CD4-positive, CD25-positive, alpha-beta regulatory T cell (primary cell): ENCODE measurements around the gene CPLANE2. TPM values are rescaled to one million over a fixed set of nuclear protein-coding genes. Genes with fewer than 3 reads are reported as not detected.
"Not testable (repeated sequence)": the region's sequence is repeated elsewhere in the genome, so short reads cannot be mapped to it uniquely, and the experiment has no call there.

Experiments used
- ATAC-seq, 2 donors: fragments of 150-1000 bp; cut with Tn5 transposase; one replicate each; pipeline ENCODE4 v1.10.0; 2021; ENCODE audit warnings: low read depth in 2 of 2, moderate number of reproducible peaks in 2 of 2, moderate library complexity in 1 of 2
- DNase-seq, 3 donors: peaks; one replicate each; pipeline versions ENCODE4 v3.0.0 to v3.0.0-alpha.2; 2012 to 2022; ENCODE audit warnings: mixed read lengths in 1 of 3
- H3K27ac ChIP-seq: one replicate; pipeline ENCODE4 v1.7.0; 2013; ENCODE audit warnings: mild to moderate bottlenecking, low read length; ENCODE audit not compliant: insufficient read depth, poor library complexity, severe bottlenecking
- H3K27me3 ChIP-seq: one replicate; pipeline ENCODE4 v1.7.0; 2013; ENCODE audit warnings: low read length; ENCODE audit not compliant: control insufficient read depth, insufficient read depth
- H3K36me3 ChIP-seq: one replicate; pipeline ENCODE4 v1.7.0; 2013; ENCODE audit warnings: mild to moderate bottlenecking, low read length, moderate library complexity; ENCODE audit not compliant: control insufficient read depth, insufficient read depth
- H3K4me1 ChIP-seq: 2 replicates; pipeline ENCODE4 v1.7.0; 2013; ENCODE audit warnings: mild to moderate bottlenecking, low read length; ENCODE audit not compliant: insufficient read depth, control insufficient read depth, poor library complexity, severe bottlenecking
- H3K4me3 ChIP-seq: one replicate; pipeline ENCODE4 v1.7.0; 2013; ENCODE audit warnings: low read depth, mild to moderate bottlenecking, low read length, moderate library complexity
- H3K9me3 ChIP-seq, 2 experiments: 1 replicate in 1 of 2; 2 replicates in 1 of 2; pipeline ENCODE4 v1.7.0; 2013; ENCODE audit warnings: low read length in 2 of 2, mild to moderate bottlenecking in 1 of 2, moderate library complexity in 1 of 2; ENCODE audit not compliant: control insufficient read depth in 2 of 2
- H3K27ac Mint-ChIP-seq, 3 donors: one replicate each; pipeline ENCODE4 v1.8.0; 2020 to 2022; ENCODE audit warnings: mild to moderate bottlenecking in 3 of 3, mixed read lengths in 3 of 3, moderate library complexity in 2 of 3
- H3K27me3 Mint-ChIP-seq: one replicate; pipeline ENCODE4 v1.8.0; 2022; ENCODE audit warnings: mild to moderate bottlenecking, mixed read lengths
- H3K36me3 Mint-ChIP-seq: one replicate; pipeline ENCODE4 v1.8.0; 2020; ENCODE audit warnings: mixed read lengths
- H3K4me1 Mint-ChIP-seq, 4 donors: one replicate each; pipeline ENCODE4 v1.8.0; 2020 to 2022; ENCODE audit warnings: mixed read lengths in 4 of 4, mild to moderate bottlenecking in 1 of 4
- H3K4me3 Mint-ChIP-seq, 4 donors: one replicate each; pipeline ENCODE4 v1.8.0; 2020 to 2022; ENCODE audit warnings: mild to moderate bottlenecking in 4 of 4, mixed read lengths in 4 of 4, moderate library complexity in 3 of 4
- H3K9me3 Mint-ChIP-seq, 7 donors: one replicate each; pipeline ENCODE4 v1.8.0; 2020 to 2022; ENCODE audit warnings: mixed read lengths in 7 of 7, mild to moderate bottlenecking in 3 of 7, moderate library complexity in 2 of 7
- polyA plus RNA-seq, 4 donors: library from polyadenylated mRNA; unstranded; fragments of 300-500 nt; fragmentation: Illumina TruSeq; gene quantifications; one replicate each; pipeline ENCODE4 v1.2.3, GENCODE V29; 2021
- total RNA-seq: library from RNA; stranded (reverse); gene quantifications from one replicate; pipeline ENCODE4 v1.2.3, GENCODE V29; 2022

The CPLANE2 gene
- total and polyA plus RNA-seq, 5 donors from 2014 or later: 1.2 to 7.5 (median 1.5) TPM

- Mint-ChIP-seq H3K4me3 (no peak overlapping the region), H3K27me3 (no peaks in the 10 kb centered on the region), H3K4me1 (peaks cover 0 to 32% (median 19%) of the 10 kb centered on the region in 4 donors), H3K36me3 (peaks cover 7% of the 10 kb centered on the region), H3K27ac (peak overlapping the region in 2 of 3 donors; percentile 57 to 80), H3K9me3 (no peaks in the 10 kb centered on the region)
- no peak overlapping the region for H3K4me3 ChIP-seq
- no peaks in the 10 kb centered on the region for H3K36me3 ChIP-seq
- no peak for ATAC-seq
- H3K27ac ChIP-seq: no peak overlapping the region
- no peaks in the 10 kb centered on the region for H3K9me3 ChIP-seq
- DNase-seq: no peak
- H3K4me1 ChIP-seq: no peaks in the 10 kb centered on the region
- H3K27me3 ChIP-seq: no peaks in the 10 kb centered on the region
Measured at GRCh38 chr1:16266411-16267118, 29.6 kb upstream of the CPLANE2 start.

- H3K27ac ChIP-seq: no peak overlapping the region
- H3K4me3 ChIP-seq: no peak overlapping the region
- H3K27ac Mint-ChIP-seq: no peak overlapping the region
- DNase-seq: no peak
- no peaks in the 10 kb centered on the region for H3K4me1 ChIP-seq
- H3K27me3 Mint-ChIP-seq: no peaks in the 10 kb centered on the region
- peaks cover 8% of the 10 kb centered on the region for H3K36me3 Mint-ChIP-seq
- no peaks in the 10 kb centered on the region for H3K9me3 Mint-ChIP-seq
- no peaks in the 10 kb centered on the region for H3K9me3 ChIP-seq
- no peaks in the 10 kb centered on the region for H3K36me3 ChIP-seq
- ATAC-seq: no peak
- no peaks in the 10 kb centered on the region for H3K27me3 ChIP-seq
- H3K4me1 Mint-ChIP-seq: peaks cover 0 to 14% (median 13%) of the 10 kb centered on the region in 4 donors
- H3K4me3 Mint-ChIP-seq: no peak overlapping the region
Measured at GRCh38 chr1:16262067-16262466, 25.1 kb upstream of the CPLANE2 start.

- Histone ChIP-seq H3K36me3 (peaks cover 9% of the 10 kb centered on the region), H3K27ac (no peak overlapping the region), H3K4me3 (no peak overlapping the region), H3K4me1 (no peaks in the 10 kb centered on the region), H3K9me3 (no peaks in the 10 kb centered on the region), H3K27me3 (no peaks in the 10 kb centered on the region)
- Mint-ChIP-seq H3K9me3 (no peaks in the 10 kb centered on the region), H3K4me3 (no peak overlapping the region), H3K27ac (peak overlapping the region in 1 of 3 donors; percentile 3), H3K4me1 (peaks cover 0 to 10% (median 5%) of the 10 kb centered on the region in 4 donors), H3K27me3 (no peaks in the 10 kb centered on the region), H3K36me3 (peaks cover 8% of the 10 kb centered on the region)
- no peak for ATAC-seq
- no peak for DNase-seq
Measured at GRCh38 chr1:16260814-16261213, 23.8 kb upstream of the CPLANE2 start.

GRCh38 chr1:16258591-16259135, 21.7 kb upstream of the CPLANE2 start:
- ATAC-seq (no peak), DNase-seq (no peak)
- no peaks in the 10 kb centered on the region for H3K27me3 Mint-ChIP-seq
- peaks cover 11% of the 10 kb centered on the region for H3K36me3 Mint-ChIP-seq
- no peak overlapping the region for H3K4me3 Mint-ChIP-seq
- no peaks in the 10 kb centered on the region for H3K27me3 ChIP-seq
- peaks cover 3 to 17% (median 4%) of the 10 kb centered on the region in 4 donors for H3K4me1 Mint-ChIP-seq
- H3K4me1 ChIP-seq: no peaks in the 10 kb centered on the region
- peaks cover 0 to 1% (median 0%) of the 10 kb centered on the region in 7 donors for H3K9me3 Mint-ChIP-seq
- H3K4me3 ChIP-seq: no peak overlapping the region
- H3K9me3 ChIP-seq: no peaks in the 10 kb centered on the region
- no peak overlapping the region for H3K27ac ChIP-seq
- peaks cover 20% of the 10 kb centered on the region for H3K36me3 ChIP-seq
- peak overlapping the region in 1 of 3 donors; percentile 64 for H3K27ac Mint-ChIP-seq

- no peaks in the 10 kb centered on the region for H3K9me3 ChIP-seq
- H3K36me3 ChIP-seq: peaks cover 27% of the 10 kb centered on the region
- H3K27ac Mint-ChIP-seq: no peak overlapping the region
- peaks cover 3 to 17% (median 4%) of the 10 kb centered on the region in 4 donors for H3K4me1 Mint-ChIP-seq
- H3K27ac ChIP-seq: no peak overlapping the region
- H3K4me3 ChIP-seq: no peak overlapping the region
- ATAC-seq (no peak), DNase-seq (no peak)
- H3K4me1 ChIP-seq: no peaks in the 10 kb centered on the region
- peaks cover 0 to 1% (median 0%) of the 10 kb centered on the region in 7 donors for H3K9me3 Mint-ChIP-seq
- no peaks in the 10 kb centered on the region for H3K27me3 Mint-ChIP-seq
- H3K36me3 Mint-ChIP-seq: peaks cover 18% of the 10 kb centered on the region
- no peaks in the 10 kb centered on the region for H3K27me3 ChIP-seq
- H3K4me3 Mint-ChIP-seq: no peak overlapping the region
Measured at GRCh38 chr1:16257968-16258367, 21.0 kb upstream of the CPLANE2 start.

GRCh38 chr1:16257556-16257955, 20.6 kb upstream of the CPLANE2 start:
- not testable (repeated sequence) for H3K9me3 ChIP-seq, H3K9me3 Mint-ChIP-seq, H3K4me3 Mint-ChIP-seq, ATAC-seq, DNase-seq, H3K4me1 ChIP-seq, H3K4me3 ChIP-seq, H3K27me3 Mint-ChIP-seq, H3K27me3 ChIP-seq, H3K27ac Mint-ChIP-seq, H3K27ac ChIP-seq
- peaks cover 3 to 17% (median 4%) of the 10 kb centered on the region in 4 donors for H3K4me1 Mint-ChIP-seq
- H3K36me3 Mint-ChIP-seq: peaks cover 22% of the 10 kb centered on the region
- H3K36me3 ChIP-seq: peaks cover 32% of the 10 kb centered on the region

GRCh38 chr1:16256478-16256877, 19.5 kb upstream of the CPLANE2 start:
- Mint-ChIP-seq H3K27ac (no peak overlapping the region), H3K4me3 (no peak overlapping the region), H3K4me1 (peaks cover 3 to 17% (median 6%) of the 10 kb centered on the region in 4 donors), H3K9me3 (peaks cover 0 to 1% (median 0%) of the 10 kb centered on the region in 7 donors), H3K27me3 (no peaks in the 10 kb centered on the region), H3K36me3 (peaks cover 30% of the 10 kb centered on the region)
- Histone ChIP-seq H3K4me3 (no peak overlapping the region), H3K4me1 (no peaks in the 10 kb centered on the region), H3K9me3 (no peaks in the 10 kb centered on the region), H3K36me3 (peaks cover 41% of the 10 kb centered on the region), H3K27ac (no peak overlapping the region), H3K27me3 (no peaks in the 10 kb centered on the region)
- DNase-seq (no peak), ATAC-seq (no peak)
